Measurements from ENCODE around the gene NOM1.

Gene NOM1

GRCh38 chr7:157004521-157005455 is 55.3 kb downstream of the NOM1 start:
- no peak for DNase-seq

- no peak for DNase-seq
Measured at GRCh38 chr7:157005456-157006204, 56.1 kb downstream of the NOM1 start.

- no peak for DNase-seq
Measured at GRCh38 chr7:157006205-157006747, 56.8 kb downstream of the NOM1 start.

- no peak for DNase-seq
Measured at GRCh38 chr7:157006829-157007469, 57.4 kb downstream of the NOM1 start.

GRCh38 chr7:157007470-157008066 is 58.1 kb downstream of the NOM1 start:
- no peak for DNase-seq

- no peak for DNase-seq
Measured at GRCh38 chr7:157008206-157009169, 59.0 kb downstream of the NOM1 start.

- no peak for DNase-seq
Measured at GRCh38 chr7:157009170-157009777, 59.8 kb downstream of the NOM1 start.

GRCh38 chr7:157009778-157010587 is 60.5 kb downstream of the NOM1 start:
- no peak for DNase-seq

- DNase-seq: no peak
Measured at GRCh38 chr7:157010588-157011332, 61.2 kb downstream of the NOM1 start, which contains the start of gene MNX1. Gene MNX1, minus strand, starts transcription at chr7:157010663. Its CDS starts 313 bp downstream, at chr7:157010350.

GRCh38 chr7:157011333-157012112 is 62.0 kb downstream of the NOM1 start:
- no peak for DNase-seq

GRCh38 chr7:157012113-157012547 is 62.6 kb downstream of the NOM1 start:
- DNase-seq: no peak

- DNase-seq: no peak
Measured at GRCh38 chr7:157013101-157013500, 63.6 kb downstream of the NOM1 start.

- no peak for DNase-seq
Measured at GRCh38 chr7:157013602-157014549, 64.4 kb downstream of the NOM1 start.

GRCh38 chr7:157014635-157015555 is 65.4 kb downstream of the NOM1 start:
- no peak for DNase-seq

GRCh38 chr7:157016024-157016351 is 66.5 kb downstream of the NOM1 start:
- DNase-seq: no peak

Data from effector CD8-positive, alpha-beta T cell (primary cell).